Lung microvascular endothelial cell (primary cell): ENCODE measurements around the gene CIRBP. TPM values are rescaled to one million over a fixed set of nuclear protein-coding genes. Genes with fewer than 3 reads are reported as not detected.

Experiments
- DNase-seq, 2 donors: peaks; one replicate each; pipeline versions ENCODE4 v3.0.0 to v3.0.0-alpha.2; 2010; ENCODE audit warnings: low read depth in 2 of 2
- total RNA-seq: library from RNA; depleted of rRNA; stranded (reverse); fragments of >200 nt; gene quantifications from 2 replicates; pipeline ENCODE4 v1.2.1, GENCODE V29; 2014

CIRBP gene
- total RNA-seq, 1 donor from 2014 or later, result 95.4 TPM

- DNase-seq, result no peak
These were observed 38.2 kb upstream of the CIRBP start for GRCh38 chr19:1230783-1231489.

- no peak for DNase-seq
These were observed 37.1 kb upstream of the CIRBP start for GRCh38 chr19:1231729-1232637.

GRCh38 chr19:1232652-1233072 is 36.5 kb upstream of the CIRBP start:
- DNase-seq, result peak; percentile 76 to 83

- DNase-seq, result no peak
These were observed 35.9 kb upstream of the CIRBP start for GRCh38 chr19:1233115-1233667.

DNA sequence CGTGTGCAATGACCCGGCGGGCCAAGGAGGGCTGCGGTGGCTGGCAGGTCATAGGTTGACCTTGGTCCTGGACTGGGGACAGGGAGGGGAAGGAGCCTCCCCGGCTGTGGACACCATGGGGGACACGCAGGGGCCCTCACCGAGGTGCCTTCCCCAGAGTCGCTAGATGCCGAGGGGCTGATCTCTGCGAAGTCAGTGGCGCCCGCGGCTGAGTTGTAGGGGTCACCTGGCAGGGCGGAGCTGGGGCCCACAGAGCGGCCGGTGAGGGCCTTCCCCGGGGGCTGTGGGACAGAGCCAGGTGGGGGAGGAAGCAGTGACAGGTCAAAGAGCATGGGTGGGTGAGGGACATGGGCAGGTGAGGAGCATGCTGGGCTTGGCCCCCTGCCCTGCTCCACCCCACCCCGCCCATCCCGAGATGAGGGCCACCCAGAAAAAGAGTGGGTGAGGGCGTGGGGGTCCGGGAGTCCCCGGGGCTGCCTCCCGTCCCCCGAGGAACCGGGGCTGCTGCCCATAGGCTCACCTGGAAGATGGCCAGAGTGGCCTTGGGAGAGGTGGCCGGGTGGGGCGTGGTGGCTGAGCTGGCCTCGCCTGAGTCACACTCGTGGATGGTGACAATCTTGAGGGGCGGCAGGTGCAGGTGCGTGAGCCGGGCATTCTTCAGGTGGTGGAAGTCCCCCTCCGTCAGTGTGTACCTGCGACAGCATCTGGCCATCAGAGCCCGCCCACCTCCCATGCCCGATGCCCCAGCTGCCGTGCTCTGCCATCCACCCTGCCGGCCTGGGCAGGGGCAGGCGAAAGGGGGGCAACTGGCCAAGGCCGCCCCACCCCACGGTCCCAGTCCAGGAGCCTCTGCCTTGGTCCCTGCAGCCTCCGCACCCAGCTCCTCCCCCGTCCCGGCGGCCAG is 34.8 kb upstream of the CIRBP start:
- no peak for DNase-seq

- DNase-seq, result no peak
These were observed 34.2 kb upstream of the CIRBP start for GRCh38 chr19:1234955-1235380.

- no peak for DNase-seq
These were observed 33.2 kb upstream of the CIRBP start for GRCh38 chr19:1235625-1236538.

- no peak for DNase-seq
These were observed 32.6 kb upstream of the CIRBP start for GRCh38 chr19:1236576-1236975.

DNA sequence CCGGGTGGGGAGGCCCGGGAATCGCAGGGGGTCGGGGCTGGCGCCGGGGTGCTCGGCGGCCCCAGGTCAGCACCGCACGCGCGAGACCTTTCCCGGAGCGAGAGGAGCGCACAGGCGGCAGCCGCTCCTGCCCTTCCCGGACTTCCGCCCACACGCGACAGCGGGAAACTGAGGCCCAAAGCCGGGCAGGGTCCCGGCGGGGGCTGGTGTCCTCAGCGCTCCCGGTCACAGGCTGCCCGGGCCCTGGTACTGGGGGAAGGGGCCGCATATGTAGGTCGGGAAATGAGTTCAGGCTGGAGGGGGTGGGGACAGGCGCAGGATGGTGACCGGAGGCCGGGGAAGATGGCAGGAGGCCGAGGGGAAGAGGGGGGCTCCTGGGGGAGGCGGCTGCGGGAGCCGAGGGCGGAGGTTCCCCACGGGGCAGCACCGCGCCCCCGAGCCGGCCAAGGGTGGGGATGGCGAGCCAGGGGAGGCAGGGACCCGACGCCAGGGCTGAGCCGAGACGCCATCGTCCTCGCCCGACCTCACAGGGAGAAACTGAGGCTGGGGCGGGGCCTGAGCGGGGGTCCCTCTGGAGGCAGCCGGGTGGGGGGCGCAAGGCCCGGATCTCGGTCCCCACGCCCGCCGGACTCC is 32.0 kb upstream of the CIRBP start:
- peak; percentile 35 to 64 for DNase-seq

GRCh38 chr19:1237754-1238368 is 31.3 kb upstream of the CIRBP start, which contains the start of gene CBARP:
Gene CBARP, minus strand, starts transcription at chr19:1238005. Its CDS starts 1,905 bp downstream, at chr19:1236100.
- DNase-seq, result peak in 1 of 2 donors; percentile 43

GRCh38 chr19:1238369-1239303 is 30.5 kb upstream of the CIRBP start:
- DNase-seq, result no peak

GRCh38 chr19:1239420-1239795 is 29.7 kb upstream of the CIRBP start:
- DNase-seq, result no peak

- peak; percentile 92 to 96 for DNase-seq
These were observed 29.1 kb upstream of the CIRBP start for GRCh38 chr19:1239796-1240737.

GRCh38 chr19:1240925-1241324 is 28.2 kb upstream of the CIRBP start:
- DNase-seq, result no peak

DNA sequence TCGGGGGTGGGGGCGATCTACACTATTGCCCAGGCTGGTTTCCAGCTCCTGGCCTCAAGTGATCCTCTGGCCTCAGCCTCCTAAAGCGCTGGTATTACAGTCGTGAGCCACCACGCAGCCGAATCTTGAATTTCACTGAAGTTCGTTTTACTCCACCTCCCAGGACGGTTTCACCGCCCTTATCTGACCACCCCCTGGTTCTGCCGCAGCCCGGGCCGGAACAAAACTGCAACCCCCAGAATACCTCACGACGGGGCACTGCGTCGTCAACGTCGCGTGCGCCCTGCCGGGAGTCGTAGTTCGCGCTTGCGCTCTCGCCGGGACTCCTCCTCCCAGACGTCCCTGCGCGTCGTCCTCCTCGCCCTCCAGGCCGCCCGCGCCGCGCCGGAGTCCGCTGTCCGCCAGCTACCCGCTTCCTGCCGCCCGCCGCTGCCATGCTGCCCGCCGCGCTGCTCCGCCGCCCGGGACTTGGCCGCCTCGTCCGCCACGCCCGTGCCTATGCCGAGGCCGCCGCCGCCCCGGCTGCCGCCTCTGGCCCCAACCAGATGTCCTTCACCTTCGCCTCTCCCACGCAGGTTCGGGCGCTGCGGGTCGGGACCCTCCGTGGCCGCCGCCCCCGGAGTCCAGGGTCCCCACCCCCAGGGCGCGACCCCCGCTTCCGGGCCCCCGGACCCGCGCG is 27.6 kb upstream of the CIRBP start, which contains the start of gene ATP5F1D:
TSS of gene ATP5F1D (plus strand) at position 335 of the 679 bp plus-strand sequence. CDS start at position 435, 100 bp downstream.
- peak; percentile 96 for DNase-seq
